ENCODE data around the gene ZCCHC2. TPM values are rescaled to one million over a fixed set of nuclear protein-coding genes. Genes with fewer than 3 reads are reported as not detected.

The ZCCHC2 gene
- total and polyA plus RNA-seq, 2 of the 4 experiments (the other 2 are of a cell fraction): 3.2 to 3.6 TPM

GRCh38 chr18:62487161-62487560 lies 35.7 kb upstream of the ZCCHC2 start:
- ChIA-PET CTCF (interaction anchor here (1.0 kb wide), 1 partner anchor 9 kb away, joined by 3 read pairs; no protein-coding TSS in a partner anchor), POLR2A (ENCODE audit: unreplicated experiment) (no interaction called here)
- no TSS peak for BruUV-seq (replicated peaks)
- Histone ChIP-seq H2BK120ac (ENCODE audit: low read depth, low read length) (no peak overlapping the region), H2AFZ (replicated peaks; ENCODE audit: low read length, poor library complexity) (no peak overlapping the region), H2AK9ac (replicated peaks; ENCODE audit: low read depth, low read length, poor library complexity) (no peak overlapping the region), H3K4me1 (ENCODE audit: control insufficient read depth, insufficient read depth, low read length) (no peaks in the 10 kb centered on the region), H4K20me1 (ENCODE audit: insufficient read depth, low read length) (no peaks in the 10 kb centered on the region), H3K18ac (ENCODE audit: low read depth, low read length) (no peak overlapping the region), H3K4me2 (ENCODE audit: low read depth, low read length) (no peak overlapping the region), H4K5ac (ENCODE audit: low read depth, low read length) (no peak overlapping the region), H4K8ac (ENCODE audit: low read depth in 2 of 2, low read length in 2 of 2) (no peak overlapping the region), H3K4ac (ENCODE audit: low read depth, low read length) (no peak overlapping the region), H3K9ac (ENCODE audit: low read depth, low read length) (no peak overlapping the region), H3K56ac (ENCODE audit: extremely low read depth, insufficient read depth, low read length) (no peak overlapping the region), H4K91ac (ENCODE audit: insufficient read depth, low read depth, low read length) (no peak overlapping the region), H3K79me1 (ENCODE audit: low read depth in 1 of 2, low read length in 2 of 2) (no peaks in the 10 kb centered on the region), H3K27me3 (ENCODE audit: control insufficient read depth, insufficient read depth, low read length) (peaks cover 17% of the 10 kb centered on the region), H3K14ac (replicated peaks; ENCODE audit: low read depth, low read length) (no peak overlapping the region), H2AK5ac (ENCODE audit: low read depth, low read length) (no peak overlapping the region), H2BK20ac (ENCODE audit: low read depth, low read length) (no peak overlapping the region), H3K23ac (ENCODE audit: low read depth, low read length) (no peak overlapping the region), H3K36me3 (ENCODE audit: control insufficient read depth, insufficient read depth, low read length) (no peaks in the 10 kb centered on the region), H3K9me3 (ENCODE audit: control insufficient read depth, insufficient read depth, low read length) (no peaks in the 10 kb centered on the region), H2BK5ac (ENCODE audit: low read depth, low read length, poor library complexity, severe bottlenecking) (no peak overlapping the region), H3K27ac (ENCODE audit: insufficient read depth, low read length) (no peak overlapping the region), H2BK15ac (ENCODE audit: low read depth, low read length) (no peak overlapping the region), H3K9me1 (ENCODE audit: insufficient read depth, low read length) (no peaks in the 10 kb centered on the region), H3K4me3 (ENCODE audit: insufficient read depth, low read depth, low read length) (no peak overlapping the region)
- TF ChIP-seq BHLHE40 (IDR thresholded peaks at IDR 0.05; ENCODE audit: low read depth, low read length): no peak
- no peak for TF ChIP-seq MAZ (IDR thresholded peaks at IDR 0.05; ENCODE audit: borderline replicate concordance, low read depth, low read length)
- no peak for TF ChIP-seq ELK1 (IDR thresholded peaks at IDR 0.05; ENCODE audit: borderline replicate concordance, low read depth, low read length)
- TF ChIP-seq CTCF (conservative IDR thresholded peaks at IDR 0.05; ENCODE audit: low read depth, low read length): no peak
- TF ChIP-seq CHD1 (IDR thresholded peaks at IDR 0.05; ENCODE audit: low read depth, low read length): no peak
- TF ChIP-seq SMC3 (IDR thresholded peaks at IDR 0.05; ENCODE audit: low read depth, low read length): no peak
- TF ChIP-seq RCOR1 (IDR thresholded peaks at IDR 0.05; ENCODE audit: insufficient replicate concordance, low read length): no peak
- no peak for TF ChIP-seq NFE2L2 (IDR thresholded peaks at IDR 0.05; ENCODE audit: low read depth, low read length)
- no peak for TF ChIP-seq FOS (IDR thresholded peaks at IDR 0.05; ENCODE audit: low read depth, low read length)
- TF ChIP-seq MXI1 (IDR thresholded peaks at IDR 0.05; ENCODE audit: borderline replicate concordance, low read depth, low read length): no peak
- no peak for TF ChIP-seq RFX5 (IDR thresholded peaks at IDR 0.05; ENCODE audit: low read depth, low read length)
- no peak for TF ChIP-seq MAFK (IDR thresholded peaks at IDR 0.05; ENCODE audit: low read depth, low read length)
- in situ Hi-C loops (cut with MboI; ENCODE audit: low sequenced_read_pairs) (no loop called here), intact Hi-C loops (cut with micrococcal nuclease) (no loop called here), dilution Hi-C loops (cut with HindIII; ENCODE audit: low sequenced_read_pairs, unreplicated experiment) (no loop called here)
- DNase-seq (no peak), ATAC-seq (ENCODE audit: low read depth) (no peak)
- no CpG with 5 or more reads among the region's 5 CpGs for WGBS, 2 experiments (ENCODE audit: extremely low coverage in 2 of 2, insufficient read length in 1 of 2)

Data from IMR-90 (cell line).